Tibial nerve (tissue), 4 donors: Measurements from ENCODE around the gene HEXD. TPM values are rescaled to one million over a fixed set of nuclear protein-coding genes. Genes with fewer than 3 reads are reported as not detected.
"Not testable (repeated sequence)": the region's sequence is repeated elsewhere in the genome, so short reads cannot be mapped to it uniquely, and the experiment has no call there.

ENCODE experiments used
- DNase-seq, 2 donors: peaks; one replicate each; pipeline ENCODE4 v3.0.0-alpha.2; 2019; ENCODE audit warnings: low spot score in 2 of 2
- H3K27ac ChIP-seq, 4 donors: fragments of 200-600 bp; sonication (generic) in 3 of 4; one replicate each; pipeline ENCODE4 v1.5.1; 2017 to 2019; ENCODE audit warnings: mild to moderate bottlenecking in 1 of 4
- H3K27me3 ChIP-seq, 2 donors: fragments of 200-600 bp; sonication (generic) in 1 of 2; one replicate each; pipeline versions ENCODE4 v1.5.1 to v1.6.0; 2017 to 2019
- H3K36me3 ChIP-seq, 3 donors: fragments of 200-600 bp; sonication (generic); one replicate each; pipeline ENCODE4 v1.5.1; 2018 to 2019
- H3K4me1 ChIP-seq, 4 donors: fragments of 200-600 bp; sonication (generic) in 3 of 4; one replicate each; pipeline ENCODE4 v1.5.1; 2017 to 2019
- H3K4me3 ChIP-seq, 4 donors: fragments of 200-600 bp; sonication (generic) in 3 of 4; one replicate each; pipeline ENCODE4 v1.5.1; 2017 to 2019; ENCODE audit warnings: mild to moderate bottlenecking in 1 of 4, moderate library complexity in 1 of 4
- H3K9me3 ChIP-seq, 4 donors: fragments of 200-600 bp; sonication (generic) in 3 of 4; one replicate each; pipeline ENCODE4 v1.5.1; 2017 to 2019
- EP300 ChIP-seq, 2 donors: sonication (generic); formaldehyde crosslinking; IDR thresholded peaks; one replicate each; pipeline ENCODE4 v1.6.1; 2017; ENCODE audit warnings: antibody characterized with exemption in 2 of 2, mild to moderate bottlenecking in 1 of 2
- POLR2A ChIP-seq, 2 donors: fragments of 450-650 bp; IDR thresholded peaks; one replicate each; pipeline ENCODE4 v1.6.1; 2017; ENCODE audit warnings: antibody characterized with exemption in 2 of 2, mild to moderate bottlenecking in 2 of 2, moderate library complexity in 2 of 2
- WGBS, 2 donors: methylation state at CpG; one replicate each; pipeline ENCODE4 v1.1.5; 2018; 5-methylcytosine and 5-hydroxymethylcytosine counted together
- total RNA-seq, 4 donors: library from RNA; depleted of rRNA; stranded (reverse); fragments of >200 nt; gene quantifications; one replicate each; pipeline ENCODE4 v1.1.0, GENCODE V29; 2016
- TF ChIP-seq, protein P1 (sequence below), 5 experiments: fragments of 200-600 bp in 3 of 5; fragments of 450-650 bp in 2 of 5; sonication (generic) in 3 of 5; IDR thresholded peaks; one replicate each; pipeline ENCODE4 v1.5.1; 2016 to 2019; ENCODE audit warnings: antibody characterized with exemption in 5 of 5, mild to moderate bottlenecking in 3 of 5, moderate library complexity in 2 of 5

HEXD gene
- total RNA-seq, 4 donors from 2014 or later, result 65.6 to 143 (median 95.1) TPM

DNA sequence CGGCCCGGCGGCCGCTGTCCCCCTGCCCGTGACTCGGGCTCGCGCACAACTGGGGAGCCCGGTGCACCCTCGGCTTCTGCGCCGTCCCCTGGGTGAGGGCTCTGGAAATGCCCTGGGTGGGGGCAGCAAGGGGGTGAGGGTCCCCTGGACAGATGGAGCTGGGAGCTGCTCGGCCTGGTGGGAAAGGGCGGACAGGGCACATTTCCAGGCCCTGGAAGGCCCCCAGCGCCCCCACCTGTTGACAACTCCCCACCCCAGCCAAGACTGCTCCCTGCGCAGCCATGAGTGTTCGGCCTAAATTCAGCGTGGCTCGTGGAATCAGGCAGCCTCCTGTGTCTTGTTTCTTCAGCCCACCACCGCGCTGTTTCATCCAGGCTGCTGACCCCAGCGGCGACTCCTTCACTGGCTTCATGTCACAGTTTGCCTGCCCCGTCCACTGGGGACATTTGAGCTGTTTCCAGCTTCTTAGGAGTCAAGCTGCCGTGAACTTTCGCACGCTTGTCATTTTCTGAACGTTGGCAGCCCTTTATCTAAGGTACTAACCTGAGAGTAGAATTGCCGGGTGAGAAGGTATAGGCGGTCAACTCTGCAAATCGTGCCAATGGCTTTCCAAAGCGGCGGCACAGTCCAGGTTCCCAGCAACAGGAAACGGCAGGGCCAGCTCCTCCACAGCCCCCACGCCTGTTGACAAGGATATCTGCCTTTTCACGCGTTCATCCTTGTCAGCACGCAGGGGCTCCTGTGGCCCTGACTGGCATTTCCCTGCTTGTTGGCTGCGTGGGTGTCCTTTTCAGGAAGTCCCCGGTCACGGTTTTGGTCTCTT, 45.7 kb upstream of the HEXD start:
- TF ChIP-seq POLR2A (IDR thresholded peaks at IDR 0.05) (no peak), EP300 (IDR thresholded peaks at IDR 0.05) (no peak)
- TF ChIP-seq, protein P1, sequence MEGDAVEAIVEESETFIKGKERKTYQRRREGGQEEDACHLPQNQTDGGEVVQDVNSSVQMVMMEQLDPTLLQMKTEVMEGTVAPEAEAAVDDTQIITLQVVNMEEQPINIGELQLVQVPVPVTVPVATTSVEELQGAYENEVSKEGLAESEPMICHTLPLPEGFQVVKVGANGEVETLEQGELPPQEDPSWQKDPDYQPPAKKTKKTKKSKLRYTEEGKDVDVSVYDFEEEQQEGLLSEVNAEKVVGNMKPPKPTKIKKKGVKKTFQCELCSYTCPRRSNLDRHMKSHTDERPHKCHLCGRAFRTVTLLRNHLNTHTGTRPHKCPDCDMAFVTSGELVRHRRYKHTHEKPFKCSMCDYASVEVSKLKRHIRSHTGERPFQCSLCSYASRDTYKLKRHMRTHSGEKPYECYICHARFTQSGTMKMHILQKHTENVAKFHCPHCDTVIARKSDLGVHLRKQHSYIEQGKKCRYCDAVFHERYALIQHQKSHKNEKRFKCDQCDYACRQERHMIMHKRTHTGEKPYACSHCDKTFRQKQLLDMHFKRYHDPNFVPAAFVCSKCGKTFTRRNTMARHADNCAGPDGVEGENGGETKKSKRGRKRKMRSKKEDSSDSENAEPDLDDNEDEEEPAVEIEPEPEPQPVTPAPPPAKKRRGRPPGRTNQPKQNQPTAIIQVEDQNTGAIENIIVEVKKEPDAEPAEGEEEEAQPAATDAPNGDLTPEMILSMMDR (IDR thresholded peaks at IDR 0.05), result no peak
- Histone ChIP-seq H3K36me3 (no peaks in the 10 kb centered on the region), H3K4me3 (no peak overlapping the region), H3K27me3 (peaks cover 0 to 87% of the 10 kb centered on the region in 2 donors), H3K9me3 (no peaks in the 10 kb centered on the region), H3K4me1 (peaks cover 0 to 32% (median 8%) of the 10 kb centered on the region in 4 donors), H3K27ac (no peak overlapping the region)
- 49 to 65% methylated on average over 33 to 41 of the region's 41 CpGs for WGBS, 2 donors
- no peak for DNase-seq

DNA sequence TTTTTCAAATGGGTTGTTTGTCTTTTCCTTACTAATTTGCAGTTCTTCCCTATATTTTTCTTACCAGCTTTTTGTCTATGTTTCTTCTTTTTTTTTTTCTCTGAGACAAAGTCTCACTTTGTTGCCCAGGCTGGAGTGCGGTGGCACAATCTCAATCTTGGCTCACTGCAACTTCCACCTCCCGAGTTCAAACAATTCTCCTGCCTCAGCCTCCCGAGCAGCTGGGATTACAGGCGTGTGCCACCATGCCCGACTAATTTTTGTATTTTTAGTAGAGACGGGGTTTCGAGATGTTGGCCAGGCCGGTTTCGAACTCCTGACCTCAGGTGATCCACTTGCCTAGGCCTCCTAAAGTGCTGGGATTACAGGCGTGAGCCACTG, 45.1 kb upstream of the HEXD start:
- H3K4me1 ChIP-seq, result peaks cover 0 to 32% (median 8%) of the 10 kb centered on the region in 4 donors
- H3K27me3 ChIP-seq, result peaks cover 0 to 88% of the 10 kb centered on the region in 2 donors
- not testable (repeated sequence) for H3K4me3 ChIP-seq, H3K27ac ChIP-seq, H3K9me3 ChIP-seq, DNase-seq, H3K36me3 ChIP-seq
- 80 to 87% methylated on average over 10 of the region's 10 CpGs for WGBS, 2 donors

DNA sequence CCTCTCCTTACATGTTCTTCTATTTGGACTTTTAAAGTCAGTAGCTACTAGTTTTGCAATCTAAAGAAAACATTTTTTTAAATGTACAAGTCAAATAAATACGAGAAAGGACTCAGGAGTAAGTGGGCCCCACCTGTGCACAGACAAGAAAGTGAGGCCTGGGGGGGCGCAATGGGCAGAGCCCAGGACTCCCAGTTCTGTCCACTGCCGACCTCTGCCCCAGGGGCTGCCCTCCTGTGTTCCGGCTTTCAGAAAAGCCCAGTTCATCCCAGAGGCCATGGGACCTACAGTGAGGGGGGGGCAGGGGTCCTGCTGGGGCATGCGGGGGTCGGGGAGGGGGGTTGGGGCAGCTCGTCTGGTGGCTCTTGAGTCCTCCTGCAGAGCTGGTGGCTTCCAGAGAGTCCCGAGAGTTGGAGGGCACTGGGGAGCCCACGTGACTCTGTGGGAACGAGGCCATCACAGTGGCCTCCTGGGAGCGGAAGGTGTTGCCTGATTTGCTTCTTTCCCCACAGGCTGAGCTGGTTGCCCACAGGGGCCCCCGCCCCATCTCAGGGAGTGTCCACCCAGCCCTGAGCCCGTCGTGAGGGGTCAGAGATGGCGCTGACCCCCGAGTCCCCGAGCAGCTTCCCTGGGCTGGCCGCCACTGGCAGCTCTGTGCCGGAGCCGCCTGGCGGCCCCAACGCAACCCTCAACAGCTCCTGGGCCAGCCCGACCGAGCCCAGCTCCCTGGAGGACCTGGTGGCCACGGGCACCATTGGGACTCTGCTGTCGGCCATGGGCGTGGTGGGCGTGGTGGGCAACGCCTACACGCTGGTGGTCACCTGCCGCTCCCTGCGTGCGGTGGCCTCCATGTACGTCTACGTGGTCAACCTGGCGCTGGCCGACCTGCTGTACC, 44.2 kb upstream of the HEXD start:
- Histone ChIP-seq H3K27me3 (peaks cover 0 to 86% of the 10 kb centered on the region in 2 donors), H3K36me3 (no peaks in the 10 kb centered on the region), H3K27ac (no peak overlapping the region), H3K9me3 (no peaks in the 10 kb centered on the region), H3K4me3 (no peak overlapping the region), H3K4me1 (peaks cover 0 to 32% (median 8%) of the 10 kb centered on the region in 4 donors)
- 80 to 83% methylated on average over 21 to 33 of the region's 37 CpGs for WGBS, 2 donors
- TF ChIP-seq, protein P1 (IDR thresholded peaks at IDR 0.05), result no peak
- TF ChIP-seq POLR2A (IDR thresholded peaks at IDR 0.05), result no peak
- no peak for DNase-seq

DNA sequence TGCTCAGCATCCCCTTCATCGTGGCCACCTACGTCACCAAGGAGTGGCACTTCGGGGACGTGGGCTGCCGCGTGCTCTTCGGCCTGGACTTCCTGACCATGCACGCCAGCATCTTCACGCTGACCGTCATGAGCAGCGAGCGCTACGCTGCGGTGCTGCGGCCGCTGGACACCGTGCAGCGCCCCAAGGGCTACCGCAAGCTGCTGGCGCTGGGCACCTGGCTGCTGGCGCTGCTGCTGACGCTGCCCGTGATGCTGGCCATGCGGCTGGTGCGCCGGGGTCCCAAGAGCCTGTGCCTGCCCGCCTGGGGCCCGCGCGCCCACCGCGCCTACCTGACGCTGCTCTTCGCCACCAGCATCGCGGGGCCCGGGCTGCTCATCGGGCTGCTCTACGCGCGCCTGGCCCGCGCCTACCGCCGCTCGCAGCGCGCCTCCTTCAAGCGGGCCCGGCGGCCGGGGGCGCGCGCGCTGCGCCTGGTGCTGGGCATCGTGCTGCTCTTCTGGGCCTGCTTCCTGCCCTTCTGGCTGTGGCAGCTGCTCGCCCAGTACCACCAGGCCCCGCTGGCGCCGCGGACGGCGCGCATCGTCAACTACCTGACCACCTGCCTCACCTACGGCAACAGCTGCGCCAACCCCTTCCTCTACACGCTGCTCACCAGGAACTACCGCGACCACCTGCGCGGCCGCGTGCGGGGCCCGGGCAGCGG, 43.4 kb upstream of the HEXD start:
- DNase-seq, result no peak
- WGBS, 2 donors, result 43 to 76% methylated on average over 14 to 40 of the region's 79 CpGs
- no peak overlapping the region for H3K4me3 ChIP-seq
- TF ChIP-seq EP300 (IDR thresholded peaks at IDR 0.05) (no peak), POLR2A (IDR thresholded peaks at IDR 0.05) (no peak)
- TF ChIP-seq, protein P1 (IDR thresholded peaks at IDR 0.05), result no peak
- H3K27me3 ChIP-seq, result peaks cover 0 to 83% of the 10 kb centered on the region in 2 donors
- H3K4me1 ChIP-seq, result peaks cover 0 to 32% (median 8%) of the 10 kb centered on the region in 4 donors
- no peaks in the 10 kb centered on the region for H3K9me3 ChIP-seq
- H3K36me3 ChIP-seq, result no peaks in the 10 kb centered on the region
- no peak overlapping the region for H3K27ac ChIP-seq

DNA sequence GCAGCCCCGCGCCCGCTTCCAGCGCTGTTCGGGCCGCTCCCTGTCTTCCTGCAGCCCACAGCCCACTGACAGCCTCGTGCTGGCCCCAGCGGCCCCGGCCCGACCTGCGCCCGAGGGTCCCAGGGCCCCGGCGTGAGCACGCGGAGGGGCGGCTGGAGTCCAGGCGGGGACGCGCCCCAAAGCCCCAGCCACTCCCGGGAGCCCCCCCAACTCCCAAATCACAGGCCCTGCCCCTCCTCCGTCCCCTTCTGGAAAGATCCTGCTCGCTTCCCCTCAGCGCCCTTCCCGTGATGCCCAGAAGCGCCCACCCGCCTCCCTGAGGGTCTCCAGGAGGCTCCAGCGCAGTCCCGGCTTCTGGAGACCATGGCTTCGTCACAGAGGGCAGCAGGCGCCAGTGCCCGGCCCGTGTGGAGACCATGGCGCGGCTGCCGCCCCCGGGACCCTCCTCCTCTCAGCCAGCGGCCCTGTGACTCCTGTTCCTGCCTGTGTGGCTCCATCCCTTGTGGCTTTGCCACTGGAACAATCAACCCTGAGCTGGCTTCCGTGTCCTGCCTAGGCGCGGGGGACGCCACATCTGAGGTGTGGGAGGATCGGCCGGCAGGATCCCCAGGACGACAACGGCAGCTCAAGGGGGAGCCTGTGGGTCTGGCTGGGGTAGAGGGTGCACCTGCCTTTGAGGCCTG, 42.6 kb upstream of the HEXD start:
- 68 to 76% methylated on average over 28 to 35 of the region's 46 CpGs for WGBS, 2 donors
- Histone ChIP-seq H3K4me3 (no peak overlapping the region), H3K4me1 (peaks cover 0 to 25% (median 7%) of the 10 kb centered on the region in 4 donors), H3K36me3 (no peaks in the 10 kb centered on the region), H3K9me3 (no peaks in the 10 kb centered on the region), H3K27me3 (peaks cover 0 to 82% of the 10 kb centered on the region in 2 donors), H3K27ac (no peak overlapping the region)
- TF ChIP-seq, protein P1 (IDR thresholded peaks at IDR 0.05), result no peak
- TF ChIP-seq POLR2A (IDR thresholded peaks at IDR 0.05) (no peak), EP300 (IDR thresholded peaks at IDR 0.05) (no peak)
- DNase-seq, result no peak
